ENCODE results near the gene HACE1.
"Not testable (repeated sequence)": the region's sequence is repeated elsewhere in the genome, so short reads cannot be mapped to it uniquely, and the experiment has no call there.

The HACE1 gene, protein sequence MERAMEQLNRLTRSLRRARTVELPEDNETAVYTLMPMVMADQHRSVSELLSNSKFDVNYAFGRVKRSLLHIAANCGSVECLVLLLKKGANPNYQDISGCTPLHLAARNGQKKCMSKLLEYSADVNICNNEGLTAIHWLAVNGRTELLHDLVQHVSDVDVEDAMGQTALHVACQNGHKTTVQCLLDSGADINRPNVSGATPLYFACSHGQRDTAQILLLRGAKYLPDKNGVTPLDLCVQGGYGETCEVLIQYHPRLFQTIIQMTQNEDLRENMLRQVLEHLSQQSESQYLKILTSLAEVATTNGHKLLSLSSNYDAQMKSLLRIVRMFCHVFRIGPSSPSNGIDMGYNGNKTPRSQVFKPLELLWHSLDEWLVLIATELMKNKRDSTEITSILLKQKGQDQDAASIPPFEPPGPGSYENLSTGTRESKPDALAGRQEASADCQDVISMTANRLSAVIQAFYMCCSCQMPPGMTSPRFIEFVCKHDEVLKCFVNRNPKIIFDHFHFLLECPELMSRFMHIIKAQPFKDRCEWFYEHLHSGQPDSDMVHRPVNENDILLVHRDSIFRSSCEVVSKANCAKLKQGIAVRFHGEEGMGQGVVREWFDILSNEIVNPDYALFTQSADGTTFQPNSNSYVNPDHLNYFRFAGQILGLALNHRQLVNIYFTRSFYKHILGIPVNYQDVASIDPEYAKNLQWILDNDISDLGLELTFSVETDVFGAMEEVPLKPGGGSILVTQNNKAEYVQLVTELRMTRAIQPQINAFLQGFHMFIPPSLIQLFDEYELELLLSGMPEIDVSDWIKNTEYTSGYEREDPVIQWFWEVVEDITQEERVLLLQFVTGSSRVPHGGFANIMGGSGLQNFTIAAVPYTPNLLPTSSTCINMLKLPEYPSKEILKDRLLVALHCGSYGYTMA

DNA sequence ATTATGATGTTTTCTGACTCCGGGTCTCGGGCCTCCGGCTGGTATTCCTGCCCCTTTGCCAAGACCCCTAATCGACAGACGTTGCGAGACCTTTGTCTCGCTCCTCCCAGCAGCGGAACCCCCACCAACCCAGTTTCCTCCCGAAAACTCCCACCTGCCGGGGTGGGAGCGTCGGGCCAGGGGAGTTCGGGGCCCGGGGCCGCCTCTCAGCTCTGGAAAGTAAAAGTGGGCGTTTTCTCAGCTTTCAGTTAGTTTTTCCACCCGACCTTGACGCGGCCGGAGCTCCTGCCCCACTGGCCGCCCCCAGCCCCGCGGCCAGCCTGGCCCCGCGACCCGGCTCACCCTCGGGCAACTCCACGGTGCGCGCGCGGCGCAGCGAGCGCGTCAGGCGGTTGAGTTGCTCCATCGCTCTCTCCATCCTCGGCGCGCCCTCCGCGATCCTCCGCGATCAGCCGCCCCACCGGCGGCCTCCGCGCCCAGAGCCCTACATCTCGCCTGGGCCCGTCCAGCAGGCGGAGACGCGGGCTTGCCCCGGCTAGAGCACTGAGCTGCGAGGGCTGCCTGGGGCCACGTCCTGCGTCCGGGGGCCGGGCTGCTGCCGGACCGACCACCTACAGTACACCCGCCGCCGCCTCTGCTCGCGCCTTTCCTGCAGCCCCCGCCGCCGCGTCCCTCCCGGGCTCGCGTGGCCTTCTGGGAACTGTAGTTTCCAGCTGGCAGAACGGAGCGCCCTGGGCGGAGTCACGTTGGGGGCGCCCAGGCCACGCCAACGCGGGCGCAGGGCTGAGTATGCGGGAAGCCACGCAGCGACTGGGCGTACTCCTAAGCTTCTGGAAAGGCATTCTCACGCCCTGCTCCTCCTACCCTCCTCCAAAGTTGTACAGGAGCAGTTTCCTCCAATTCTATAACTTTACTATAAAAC is at the start of gene HACE1:
Gene HACE1 (minus strand): TSS at position 695 of the 922 bp plus-strand sequence. CDS start 277 bp downstream, at position 418.
- peak; percentile 83 for DNase-seq

DNA sequence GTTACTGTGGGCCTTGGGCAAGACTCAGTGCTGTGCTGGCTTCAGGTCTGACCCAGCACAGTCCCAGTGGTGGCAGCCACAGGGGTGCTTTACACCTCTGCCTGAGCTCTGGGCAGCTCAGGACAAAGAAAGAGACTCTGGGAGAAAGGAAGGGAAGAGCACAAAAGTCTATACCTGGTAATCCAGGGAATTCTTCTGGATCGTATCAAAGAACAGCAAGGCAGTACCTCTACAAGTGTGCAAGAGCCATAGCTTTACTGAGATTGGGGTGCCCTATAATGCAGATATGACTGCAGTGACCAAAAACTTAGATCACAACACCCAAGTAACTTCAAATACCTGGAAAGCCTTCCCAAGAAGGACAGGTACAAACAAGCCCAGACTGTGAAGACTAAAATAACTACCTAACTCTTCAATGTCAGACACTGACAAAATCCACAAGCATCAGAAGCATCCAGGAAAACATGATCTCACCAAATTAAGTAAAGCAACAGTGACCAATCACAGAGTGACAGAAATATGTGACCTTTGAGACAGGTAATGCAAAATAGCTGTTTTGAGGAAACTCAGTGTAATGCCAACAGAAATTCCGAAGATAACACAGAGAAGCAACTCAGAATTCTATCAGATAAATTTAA is 49.3 kb upstream of the HACE1 start:
- no peak for DNase-seq

DNA sequence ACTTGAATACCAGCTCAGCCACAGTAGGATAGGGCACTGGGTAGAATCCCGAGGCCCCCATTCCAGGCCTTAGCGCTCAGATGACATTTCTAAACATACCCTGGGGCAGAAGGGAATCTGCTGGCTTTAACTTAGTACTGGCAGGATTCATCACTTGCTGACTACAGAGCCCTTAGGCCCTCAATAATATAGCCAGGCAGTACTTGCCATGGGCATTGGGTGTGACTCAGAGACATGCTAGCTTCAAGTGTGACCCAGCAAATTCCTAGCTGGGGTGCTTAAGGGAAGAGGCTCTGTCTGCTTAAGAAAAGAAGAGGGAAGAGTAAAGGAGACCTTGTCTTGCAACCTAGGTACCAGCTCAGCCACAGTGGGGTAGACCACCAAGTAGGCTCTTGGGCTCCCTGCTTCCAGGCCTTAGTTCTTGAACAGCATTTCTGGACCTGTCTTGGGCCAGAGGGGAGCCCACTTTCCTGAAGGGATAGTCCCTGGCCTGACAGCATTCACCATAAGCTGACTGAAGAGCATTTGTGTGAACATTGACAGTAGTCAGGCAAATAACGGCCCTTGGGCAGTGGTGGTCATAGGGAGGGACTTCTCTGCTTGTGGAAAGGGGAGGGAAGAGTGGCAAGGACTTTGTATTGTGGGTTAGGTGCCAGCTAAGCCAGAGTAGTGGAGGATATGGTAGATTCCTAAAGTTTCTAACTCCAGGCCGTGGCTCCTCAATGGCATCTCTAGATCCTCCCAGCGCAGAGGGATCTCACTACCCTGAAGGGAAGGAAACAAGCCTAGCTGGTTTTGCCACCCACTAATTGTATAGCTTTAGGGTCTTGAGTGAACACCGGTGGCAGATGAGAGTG is 48.5 kb upstream of the HACE1 start:
- DNase-seq: no peak

DNA sequence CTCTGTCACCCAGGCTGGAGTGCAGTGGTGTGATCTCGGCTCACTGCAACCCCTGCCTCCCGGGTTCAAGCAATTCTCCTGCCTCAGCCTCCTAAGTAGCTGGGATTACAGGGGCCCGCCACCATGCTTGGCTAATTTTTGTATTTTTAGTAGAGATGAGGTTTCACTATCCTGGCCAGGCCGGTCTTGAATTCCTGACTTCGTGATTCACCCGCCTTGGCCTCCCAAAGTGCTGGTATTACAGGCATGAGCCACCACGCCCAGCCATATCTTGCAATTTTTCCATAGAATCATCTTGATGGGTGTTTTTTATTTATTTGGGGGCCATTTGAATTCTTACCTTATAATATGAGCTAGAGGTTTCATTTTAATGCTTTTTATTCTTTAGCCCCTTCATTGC is 39.2 kb upstream of the HACE1 start:
- not testable (repeated sequence) for DNase-seq

DNA sequence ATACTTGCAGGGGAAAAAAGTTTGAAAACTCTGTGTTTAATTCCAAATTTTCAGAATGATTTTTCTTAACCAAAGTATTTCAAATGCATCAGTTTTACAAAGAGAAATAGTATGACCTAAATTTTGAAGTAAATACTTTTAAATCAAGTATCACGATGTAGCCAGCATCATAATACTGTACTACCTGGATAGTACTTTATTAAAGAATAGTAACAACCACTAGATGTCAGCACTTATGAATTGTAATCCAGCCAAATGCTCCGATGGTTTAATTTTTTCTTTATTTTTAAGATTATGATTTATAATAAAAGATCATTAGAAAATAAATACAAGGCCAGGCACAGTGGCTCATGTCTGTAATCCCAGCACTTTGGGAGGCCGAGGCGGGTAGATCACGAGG is 37.2 kb upstream of the HACE1 start:
- no peak for DNase-seq

DNA sequence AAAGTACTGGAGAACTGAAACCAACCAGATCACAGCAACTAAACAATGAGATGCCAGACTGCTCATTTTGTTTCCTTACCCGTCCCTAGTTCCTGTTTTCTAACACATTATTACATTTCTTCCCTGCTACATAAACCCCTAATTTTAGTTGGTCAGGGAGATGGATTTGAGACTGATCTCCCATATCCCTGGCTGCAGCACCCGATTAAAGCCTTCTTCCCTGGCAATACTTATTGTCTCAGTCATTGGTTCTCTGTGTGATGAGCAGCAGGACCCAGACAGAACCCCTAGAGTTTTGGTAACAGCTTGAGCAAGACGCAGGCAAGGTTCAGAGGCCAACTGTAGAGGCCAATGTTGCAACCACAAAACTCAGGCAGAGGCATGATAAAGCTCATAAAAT is 28.3 kb upstream of the HACE1 start:
- no peak for DNase-seq

DNA sequence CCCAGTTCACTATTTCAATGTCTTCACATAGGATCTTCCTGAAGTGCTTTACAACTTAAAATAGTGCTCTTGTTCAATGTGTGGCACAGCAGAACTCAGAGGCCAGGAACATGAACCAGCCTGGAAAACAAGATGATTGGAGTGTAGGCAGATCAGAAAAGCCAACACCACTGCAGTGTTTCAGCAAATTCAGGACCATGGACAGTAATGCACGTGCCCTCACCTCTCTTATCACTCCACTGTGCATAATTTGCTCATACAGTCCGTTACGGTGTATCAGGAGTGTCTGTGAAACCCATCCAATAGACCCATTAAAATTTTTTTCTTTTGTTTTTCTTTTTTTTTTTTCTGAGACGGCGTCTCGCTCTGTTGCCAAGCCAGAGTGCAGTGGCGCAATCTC is 27.6 kb upstream of the HACE1 start:
- no peak for DNase-seq

DNA sequence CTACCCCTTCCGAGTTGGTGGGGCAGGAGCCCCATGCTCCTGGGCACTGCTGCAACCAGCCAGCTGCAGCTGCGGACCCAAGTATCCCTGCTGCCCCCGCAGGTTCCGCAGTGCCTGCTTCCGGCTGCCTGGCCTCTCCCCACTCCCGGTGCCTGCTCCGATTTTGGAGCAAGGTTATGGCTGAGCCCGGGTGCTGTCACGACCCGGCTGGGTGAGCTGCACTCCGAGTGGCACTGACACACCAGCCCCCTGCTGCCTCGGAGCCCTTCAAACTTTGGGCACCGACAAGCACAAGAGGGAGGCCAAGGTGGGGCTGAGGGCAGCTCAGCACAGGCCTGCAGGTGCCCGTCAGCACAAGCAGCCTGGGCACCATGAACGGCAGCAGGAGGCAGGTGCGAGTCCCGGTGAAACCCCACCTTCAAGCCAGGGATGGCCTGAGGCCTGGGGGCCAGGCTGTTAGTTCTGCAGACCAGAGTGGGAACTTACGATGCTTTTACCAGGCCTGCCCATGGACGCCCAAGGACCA is 25.9 kb upstream of the HACE1 start:
- DNase-seq: no peak

DNA sequence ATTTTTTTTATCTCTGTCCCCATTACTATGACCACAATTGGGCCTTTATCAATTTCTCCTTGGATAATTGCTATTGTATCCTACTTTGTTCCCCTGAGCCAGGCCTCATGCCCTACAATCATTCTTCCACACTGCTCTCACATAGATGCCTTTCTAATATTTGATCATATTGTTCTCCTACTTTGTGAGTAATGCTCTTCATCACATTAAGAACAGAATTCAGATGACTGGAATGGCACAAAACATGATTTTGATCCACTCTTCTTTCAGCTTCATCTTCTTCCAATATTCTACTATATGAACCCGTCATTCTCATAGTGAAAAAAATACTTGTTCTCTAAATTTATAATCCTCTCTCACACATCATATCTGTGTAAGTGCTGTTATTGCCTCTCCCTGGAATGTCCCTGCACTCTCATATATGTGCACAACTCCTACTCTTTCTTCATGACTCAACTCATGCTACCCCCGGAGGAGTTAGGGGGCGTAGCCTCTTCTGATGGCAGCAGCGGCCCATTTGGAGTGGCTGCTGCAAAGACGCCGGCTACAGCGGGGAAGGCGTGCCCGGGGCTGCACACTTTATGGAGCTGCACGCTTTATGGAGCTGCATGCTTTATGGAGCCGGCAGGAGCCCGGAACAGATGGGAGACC is 25.3 kb upstream of the HACE1 start:
- no peak for DNase-seq

DNA sequence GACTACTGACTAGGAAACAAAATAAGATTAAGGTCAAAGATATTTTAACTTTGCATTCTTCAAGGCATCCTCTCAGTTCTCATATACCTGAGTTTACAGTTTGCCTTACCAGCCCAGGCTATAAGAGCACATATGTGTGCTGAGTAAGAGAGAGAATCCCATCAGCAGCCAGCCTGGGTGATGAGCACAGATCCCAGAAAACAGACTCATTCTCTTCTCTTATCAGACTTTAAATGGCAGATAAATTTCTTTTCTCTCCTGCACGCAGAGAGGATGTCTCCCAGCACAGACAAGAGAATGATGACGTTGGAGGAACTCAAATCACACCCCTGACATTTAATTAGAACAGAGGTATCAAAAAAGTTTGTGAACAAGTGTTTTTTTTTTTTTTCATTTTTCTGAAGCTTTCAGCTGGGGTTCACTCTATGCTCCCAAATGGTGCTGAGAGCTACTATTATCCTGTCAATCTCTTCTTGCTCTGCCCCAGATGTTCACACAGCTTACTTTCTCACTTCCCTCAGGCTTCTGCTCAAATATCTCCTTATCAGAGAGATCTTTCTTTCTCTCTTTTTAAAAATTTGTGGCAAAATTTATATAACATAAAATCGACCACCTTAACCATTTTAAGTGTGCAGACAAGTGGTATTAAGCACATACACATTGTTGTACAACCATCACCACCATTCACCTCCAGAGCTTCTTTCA is 22.4 kb upstream of the HACE1 start:
- DNase-seq: no peak

DNA sequence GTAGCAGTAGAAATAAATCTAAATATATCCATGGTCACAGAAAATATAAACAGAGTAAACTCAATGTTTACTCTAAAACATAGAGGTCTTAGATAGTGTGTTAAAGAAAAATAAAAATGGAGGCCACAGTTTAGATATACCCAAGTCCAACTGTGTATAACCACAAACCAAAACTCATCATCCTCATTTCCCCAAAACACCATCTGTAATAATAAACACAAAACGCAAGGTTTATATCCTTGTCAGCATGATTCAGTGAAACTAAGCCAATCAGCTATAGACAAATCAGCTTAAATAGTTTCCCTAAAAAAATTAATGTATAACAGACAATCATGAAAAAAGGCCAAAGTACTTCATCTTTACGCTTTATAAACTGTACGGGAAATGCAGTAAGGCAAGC is 2.7 kb upstream of the HACE1 start:
- no peak for DNase-seq

DNA sequence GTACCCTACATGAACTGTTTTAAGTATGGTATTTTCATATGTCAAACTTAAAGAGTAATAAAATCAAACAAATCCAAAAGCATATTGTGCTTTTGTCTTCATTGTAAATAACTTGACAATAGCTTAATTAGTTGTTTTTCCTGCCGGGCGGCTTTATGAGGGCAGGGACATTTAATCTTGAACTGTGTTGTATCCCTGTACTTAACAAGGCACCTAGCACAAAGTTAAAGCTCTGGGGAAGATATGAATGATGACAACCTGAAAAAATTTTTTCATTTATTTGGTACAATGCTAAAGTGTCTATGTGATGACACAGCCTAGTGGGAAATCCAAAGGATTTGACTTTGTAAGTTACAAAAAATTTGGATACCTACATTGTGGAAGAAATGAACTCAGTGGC is 502 bp upstream of the HACE1 start:
- no peak for DNase-seq

DNA sequence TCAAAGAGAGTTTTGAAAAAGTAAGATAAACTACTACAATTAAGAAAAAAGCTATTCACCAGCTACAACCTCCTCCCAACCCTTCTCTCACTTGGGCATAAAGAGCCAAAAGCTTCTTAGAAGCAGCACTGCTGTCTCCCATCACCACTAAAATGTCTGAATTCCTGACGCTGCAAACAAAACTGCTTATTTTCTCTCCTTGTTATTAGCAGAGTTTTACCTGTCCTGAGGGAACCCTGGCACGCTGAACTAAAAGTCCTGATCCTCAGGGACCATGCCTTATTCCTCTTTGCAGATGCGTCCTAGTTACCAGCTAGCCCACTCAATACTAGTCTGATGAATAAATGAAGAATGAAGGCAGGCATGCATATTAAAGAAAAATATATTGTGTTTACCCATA is 1.1 kb downstream of the HACE1 start:
- no peak for DNase-seq

DNA sequence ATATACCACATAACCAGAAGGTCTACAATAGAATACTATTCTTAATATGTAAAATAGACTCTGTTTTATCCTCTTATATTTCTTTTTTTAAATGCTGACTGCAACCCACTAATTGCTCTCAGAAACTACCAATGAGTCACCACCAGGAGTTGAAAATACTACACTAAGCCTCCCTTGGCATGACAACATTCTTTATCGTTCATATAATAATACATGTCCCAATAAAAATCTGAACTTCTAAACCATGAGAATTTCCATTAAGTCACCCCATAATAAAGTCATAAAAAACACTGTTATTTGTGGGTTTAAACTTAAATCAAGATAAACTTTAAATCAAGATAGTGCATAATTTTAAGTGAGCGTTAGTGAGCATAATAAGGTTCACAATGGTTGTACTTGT is 4.2 kb downstream of the HACE1 start:
- DNase-seq: no peak

DNA sequence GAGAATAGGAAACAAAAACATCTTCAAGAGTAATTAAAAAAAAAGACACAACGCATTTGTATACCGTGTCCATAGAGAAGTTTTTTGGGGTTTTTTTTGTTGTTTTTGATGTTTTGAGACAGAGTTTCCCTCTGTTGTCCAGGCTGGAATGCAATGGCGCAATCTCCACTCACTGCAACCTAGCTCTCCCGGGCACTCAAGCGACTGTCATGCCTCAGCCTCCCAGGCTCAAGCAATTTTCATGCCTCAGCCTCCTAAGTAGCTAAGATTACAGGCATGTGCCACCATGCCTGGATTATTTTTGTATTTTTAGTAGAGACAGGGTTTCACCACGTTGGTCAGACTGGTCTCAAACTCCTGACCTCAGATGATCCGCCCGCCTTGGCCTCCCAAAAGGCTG is 12.0 kb downstream of the HACE1 start:
- not testable (repeated sequence) for DNase-seq

DNA sequence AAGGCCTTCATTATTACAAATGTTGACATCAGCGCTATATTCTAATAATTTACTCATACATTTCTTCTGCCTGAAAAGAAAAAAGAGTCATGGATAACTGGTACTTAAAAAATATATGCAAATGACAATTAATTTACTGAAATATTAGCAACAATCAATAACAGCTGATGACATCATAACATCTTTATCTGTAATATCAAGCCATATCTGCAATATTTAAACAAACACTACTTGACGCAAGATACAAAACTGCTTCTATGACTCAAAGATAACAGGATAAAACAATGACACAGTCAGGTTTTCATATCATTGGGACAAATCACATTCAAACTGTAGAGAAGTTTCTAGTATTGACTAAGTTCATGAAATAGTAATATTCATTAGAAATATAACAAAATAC is 16.5 kb downstream of the HACE1 start:
- no peak for DNase-seq

DNA sequence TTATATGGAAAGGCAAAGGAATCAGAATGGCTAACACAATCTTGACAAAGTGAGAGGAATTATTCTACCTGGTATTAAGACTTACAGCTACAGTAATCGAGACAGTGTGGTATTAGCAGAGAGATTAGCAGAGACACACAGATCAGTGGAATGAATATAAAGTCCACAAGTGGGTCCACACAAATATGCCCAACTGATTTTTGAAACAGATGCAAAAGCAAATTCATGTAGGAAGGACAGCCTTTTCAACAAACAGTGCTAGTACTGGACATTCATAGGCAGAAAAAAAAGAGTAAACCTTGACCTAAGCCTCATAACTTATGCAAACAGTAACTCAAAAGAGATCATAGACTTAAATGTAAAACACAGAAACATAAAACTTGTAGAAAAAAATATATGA is 22.6 kb downstream of the HACE1 start:
- DNase-seq: no peak

DNA sequence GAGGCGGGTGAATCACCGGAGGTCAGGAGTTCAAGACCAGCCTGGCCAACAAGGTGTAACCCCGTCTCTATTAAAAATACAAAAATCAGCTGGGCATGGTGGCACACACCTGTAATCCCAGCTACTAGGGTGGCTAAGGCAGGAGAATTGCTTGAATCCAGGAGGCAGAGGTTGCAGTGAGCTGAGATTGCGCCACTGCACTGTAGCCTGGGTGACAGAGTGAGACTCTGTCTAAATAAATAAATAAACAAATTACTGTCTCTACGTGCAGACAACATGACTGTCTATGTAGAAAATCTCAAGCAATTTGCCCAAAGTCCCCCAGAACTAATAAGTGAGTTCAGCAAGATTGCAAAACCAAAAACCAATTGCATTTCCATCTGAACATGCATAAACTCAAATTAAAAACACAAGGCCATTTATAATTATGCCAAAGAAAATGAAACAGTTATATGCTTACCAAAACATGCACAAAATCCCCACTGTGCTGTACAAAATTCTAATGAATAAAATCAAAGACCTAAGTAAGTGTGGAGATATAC is 23.2 kb downstream of the HACE1 start:
- not testable (repeated sequence) for DNase-seq

DNA sequence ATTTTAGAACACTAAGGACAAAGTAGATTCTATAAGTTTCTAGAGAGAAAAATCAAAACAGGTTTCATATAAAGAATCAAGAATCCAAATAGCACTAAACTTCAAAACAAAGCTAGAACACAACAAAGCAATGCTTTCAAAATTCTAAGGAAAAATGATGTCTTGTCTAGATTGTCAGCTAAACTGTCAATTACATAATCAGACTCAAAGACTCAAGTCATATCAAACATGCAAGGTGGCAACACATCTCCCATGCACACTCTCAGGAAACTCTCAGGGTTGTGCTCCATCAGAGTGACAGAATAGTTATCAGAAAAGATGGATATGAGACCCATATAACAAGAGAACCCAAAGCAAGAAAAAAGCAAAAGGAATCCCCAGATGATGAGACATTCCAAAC is 23.9 kb downstream of the HACE1 start:
- DNase-seq: no peak

All from CD4-positive, alpha-beta T cell treated with Interleukin-15 for 1 hour (primary cell).